K562 (cell line): ENCODE measurements around the gene RPLP2. TPM values are rescaled to one million over a fixed set of nuclear protein-coding genes. Genes with fewer than 3 reads are reported as not detected.

Source experiments
- CBX5 ChIP-seq: IDR thresholded peaks from 2 replicates; pipeline ENCODE4 v1.6.1; 2014; ENCODE audit warnings: low read depth, borderline replicate concordance
- CREB1 ChIP-seq, 2 experiments: sonication (generic) in 1 of 2; formaldehyde crosslinking in 1 of 2; IDR thresholded peaks; 2 replicates each; pipeline versions ENCODE4 v1.6.1 to v1.8.0; 2012 to 2022; ENCODE audit warnings: inconsistent platforms in 1 of 2, mild to moderate bottlenecking in 1 of 2, missing genetic modification reagents in 1 of 2, moderate library complexity in 1 of 2
- CREB3 ChIP-seq: fragments of 450-650 bp; conservative IDR thresholded peaks from 2 replicates; pipeline ENCODE4 v1.6.1; 2016; ENCODE audit warnings: missing genetic modification characterization, low read depth, mild to moderate bottlenecking, missing compliant biosample characterization, moderate library complexity
- EP400 ChIP-seq: fragments of 450-650 bp; IDR thresholded peaks from 2 replicates; pipeline ENCODE4 v1.6.1; 2017; ENCODE audit warnings: antibody characterized with exemption, mild to moderate bottlenecking, moderate library complexity
- ETS2 ChIP-seq: IDR thresholded peaks from 2 replicates; pipeline ENCODE4 v1.6.1; 2016; ENCODE audit warnings: borderline replicate concordance, missing genetic modification characterization, mild to moderate bottlenecking, moderate library complexity, missing compliant biosample characterization; ENCODE audit not compliant: poor library complexity, severe bottlenecking
- GATAD2B ChIP-seq: fragments of 450-650 bp; IDR thresholded peaks from 2 replicates; pipeline ENCODE4 v1.6.1; 2017; ENCODE audit warnings: mild to moderate bottlenecking, borderline replicate concordance
- HDAC1 ChIP-seq, 2 experiments: fragments of 450-650 bp; IDR thresholded peaks; 2 replicates each; pipeline ENCODE4 v1.6.1; 2016 to 2017; ENCODE audit warnings: inconsistent platforms in 1 of 2, mild to moderate bottlenecking in 1 of 2, moderate library complexity in 1 of 2
- HMG20A ChIP-seq: fragments of 450-650 bp; formaldehyde crosslinking; conservative IDR thresholded peaks from 2 replicates; pipeline ENCODE4 v1.4.0; 2020; ENCODE audit warnings: mild to moderate bottlenecking, mixed read lengths
- L3MBTL2 ChIP-seq: fragments of 450-650 bp; IDR thresholded peaks from 2 replicates; pipeline ENCODE4 v1.6.1; 2016; ENCODE audit warnings: mild to moderate bottlenecking, moderate library complexity
- NFE2 ChIP-seq: IDR thresholded peaks from 2 replicates; pipeline ENCODE4 v1.6.1; 2014; ENCODE audit warnings: antibody characterized with exemption, low read depth
- NFIC ChIP-seq: fragments of 450-650 bp; IDR thresholded peaks from 2 replicates; pipeline ENCODE4 v1.6.1; 2017; ENCODE audit warnings: mild to moderate bottlenecking, inconsistent platforms
- NR2C1 ChIP-seq, 2 experiments: fragments of 450-650 bp; IDR thresholded peaks; 2 replicates each; pipeline ENCODE4 v1.6.1; 2017; ENCODE audit warnings: mild to moderate bottlenecking in 2 of 2, antibody characterized with exemption in 1 of 2, inconsistent platforms in 1 of 2, missing compliant biosample characterization in 1 of 2, missing genetic modification characterization in 1 of 2
- NR3C1 ChIP-seq: sonication (generic); formaldehyde crosslinking; IDR thresholded peaks from 2 replicates; pipeline ENCODE4 v1.8.1; 2022; ENCODE audit warnings: missing genetic modification reagents
- POLR2A ChIP-seq: fragments of 450-650 bp; conservative IDR thresholded peaks from 2 replicates; pipeline ENCODE4 v1.6.1; 2016
- PPARD ChIP-seq: fragments of 250-450 bp; sonication (Bioruptor Pico); IDR thresholded peaks from 2 replicates; pipeline ENCODE4 v1.8.0; 2022; ENCODE audit warnings: inconsistent platforms, mild to moderate bottlenecking, moderate library complexity
- SMARCE1 ChIP-seq: fragments of 450-650 bp; IDR thresholded peaks from 2 replicates; pipeline ENCODE4 v1.7.1; 2016; ENCODE audit warnings: mild to moderate bottlenecking
- TRIM28 ChIP-seq: fragments of 450-650 bp; IDR thresholded peaks from 2 replicates; pipeline ENCODE4 v1.6.1; 2017
- ZBTB2 ChIP-seq: fragments of 450-650 bp; IDR thresholded peaks from 2 replicates; pipeline ENCODE4 v1.6.1; 2016; ENCODE audit warnings: antibody characterized with exemption
- ZNF282 ChIP-seq: sonication (generic); formaldehyde crosslinking; IDR thresholded peaks from 2 replicates; pipeline ENCODE4 v1.8.1; 2023; ENCODE audit warnings: missing genetic modification reagents
- ZNF436 ChIP-seq: fragments of 250-450, 450-650 bp; sonication (Bioruptor Pico); formaldehyde crosslinking; IDR thresholded peaks from 2 replicates; pipeline ENCODE4 v1.7.0; 2020; ENCODE audit warnings: mild to moderate bottlenecking
- polyA plus RNA-seq, 8 experiments: library from polyadenylated mRNA; depleted of rRNA in 4 of 8; stranded (reverse) in 5 of 8; unstranded in 3 of 8; fragments of >200 nt; fragmentation: Nextera tagmentation in 2 of 8; fragmentation: Illumina TruSeq in 1 of 8; extraction: Ambion mirVana in 2 of 8; extraction: Trizol in 1 of 8; gene quantifications; 2 replicates each; pipeline versions ENCODE4 v1.2.1 to v1.2.3, GENCODE V29; 2011 to 2014; ENCODE audit warnings: inconsistent platforms in 1 of 8, missing spikeins in 1 of 8
- total RNA-seq, 7 experiments: library from RNA; depleted of rRNA in 6 of 7; stranded (reverse); fragments of >200 nt in 6 of 7; fragmentation: Illumina TruSeq in 2 of 7; extraction: Trizol in 2 of 7; gene quantifications; 2 replicates each; pipeline versions ENCODE4 v1.2.1 to v1.2.3, GENCODE V29; 2011 to 2021; ENCODE audit warnings: low replicate concordance in 1 of 7
- TF ChIP-seq, protein P1 (sequence below): sonication (generic); formaldehyde crosslinking; IDR thresholded peaks from 2 replicates; pipeline ENCODE4 v1.8.1; 2023; ENCODE audit warnings: mild to moderate bottlenecking, missing genetic modification reagents, moderate library complexity
- TF ChIP-seq, protein P2 (sequence below): fragments of 250-450 bp; sonication (Bioruptor Pico); IDR thresholded peaks from 2 replicates; pipeline ENCODE4 v1.5.0; 2021; ENCODE audit warnings: mild to moderate bottlenecking, moderate library complexity

RPLP2 gene
- total and polyA plus RNA-seq, 9 of the 15 experiments (the other 6 are each of a cell fraction or from before 2014, with no cell fraction given): 528 to 3,807 (median 1,633) TPM

- TF ChIP-seq ETS2 (tag) (no peak), TRIM28 (no peak), POLR2A (peak; percentile 84), CBX5 (no peak), NFIC (peak; percentile 15; the same call in 1 of the 2 replicates), PPARD (CRISPR knock-in tag) (no peak), ZBTB2 (0 out of 2 replicates have a peak, but pooled peaks have one; percentile 49), ZNF436 (CRISPR knock-in tag) (no peak), NFE2 (no peak), HMG20A (CRISPR knock-in tag) (no peak), ZNF282 (peak; percentile 77; the same call in 1 of the 2 replicates), NR2C1 (IDR thresholded peaks at IDR 0.05) (no peak), NR2C1 (tag; IDR thresholded peaks at IDR 0.05) (no peak), GATAD2B (peak; percentile 86; the same call in 1 of the 2 replicates), L3MBTL2 (peak; percentile 72), CREB1 (IDR thresholded peaks at IDR 0.05) (peak; percentile 34; the same call in 1 of the 2 replicates), CREB1 (CRISPR knock-in tag; IDR thresholded peaks at IDR 0.05) (no peak), NR3C1 (CRISPR knock-in tag) (no peak), SMARCE1 (no peak), EP400 (peak; percentile 26; the same call in 1 of the 2 replicates), CREB3 (tag) (no peak), HDAC1 (IDR thresholded peaks at IDR 0.05) (peak in 1 of 2 experiments; percentile 7; a peak in 1 of 4 replicates)
- TF ChIP-seq, protein P1, sequence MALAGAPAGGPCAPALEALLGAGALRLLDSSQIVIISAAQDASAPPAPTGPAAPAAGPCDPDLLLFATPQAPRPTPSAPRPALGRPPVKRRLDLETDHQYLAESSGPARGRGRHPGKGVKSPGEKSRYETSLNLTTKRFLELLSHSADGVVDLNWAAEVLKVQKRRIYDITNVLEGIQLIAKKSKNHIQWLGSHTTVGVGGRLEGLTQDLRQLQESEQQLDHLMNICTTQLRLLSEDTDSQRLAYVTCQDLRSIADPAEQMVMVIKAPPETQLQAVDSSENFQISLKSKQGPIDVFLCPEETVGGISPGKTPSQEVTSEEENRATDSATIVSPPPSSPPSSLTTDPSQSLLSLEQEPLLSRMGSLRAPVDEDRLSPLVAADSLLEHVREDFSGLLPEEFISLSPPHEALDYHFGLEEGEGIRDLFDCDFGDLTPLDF (CRISPR knock-in tag): no peak; the same call in 1 of the 2 replicates
- TF ChIP-seq, protein P2, sequence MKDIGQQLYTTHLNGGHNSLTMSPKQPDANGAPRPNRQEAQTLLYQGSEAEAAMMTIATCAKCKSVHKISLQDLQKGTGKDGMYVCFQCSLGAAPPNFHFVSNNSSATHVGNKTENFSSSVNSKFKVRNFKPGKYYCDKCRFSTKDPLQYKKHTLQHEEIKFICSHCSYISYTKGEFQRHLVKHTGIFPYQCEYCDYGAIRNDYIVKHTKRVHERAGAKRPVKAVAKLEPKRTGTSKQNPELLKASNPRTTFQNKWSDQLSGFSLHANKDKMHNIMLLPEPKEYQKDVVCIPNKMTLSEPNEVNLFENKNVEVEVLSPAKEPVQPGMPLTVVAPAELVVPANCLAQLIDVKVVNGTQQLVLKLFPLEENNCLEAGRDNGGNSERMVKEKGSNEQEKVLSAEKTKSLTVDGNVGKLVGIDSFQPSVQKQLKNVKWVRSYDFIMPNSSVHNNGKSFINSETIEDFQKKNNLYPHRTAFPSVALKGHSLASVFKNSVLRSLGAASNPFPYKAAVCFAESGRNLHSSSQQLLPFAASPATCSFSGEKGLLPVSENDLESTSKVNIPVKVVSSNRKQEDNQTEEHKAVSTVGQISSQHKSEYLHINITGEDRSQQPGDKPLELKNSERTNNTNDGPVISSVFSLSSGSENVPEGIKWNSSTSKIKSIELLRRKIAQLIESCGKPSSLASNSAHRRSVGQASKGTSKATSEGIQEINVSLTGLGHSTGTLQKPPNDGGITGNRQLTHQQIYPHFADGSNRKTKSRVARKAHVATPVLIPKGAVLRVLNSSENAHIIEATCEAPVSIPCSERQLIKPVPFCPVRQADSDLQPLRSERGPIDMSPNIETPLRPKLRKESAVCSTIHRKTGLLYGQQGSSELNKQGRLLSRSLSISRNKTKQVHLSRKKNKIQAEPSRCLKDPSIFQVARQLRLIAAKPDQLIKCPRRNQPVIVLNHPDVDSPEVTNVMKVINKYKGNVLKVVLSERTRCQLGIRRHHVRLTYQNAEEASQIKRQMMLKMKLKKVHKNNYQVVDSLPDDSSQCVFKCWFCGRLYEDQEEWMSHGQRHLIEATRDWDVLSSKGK (CRISPR knock-in tag): no peak
Measured at GRCh38 chr11:819129-819931, 9.6 kb downstream of the RPLP2 start (continued).
